ENCODE measurements around the gene NFKBIE.

Gene NFKBIE

DNA sequence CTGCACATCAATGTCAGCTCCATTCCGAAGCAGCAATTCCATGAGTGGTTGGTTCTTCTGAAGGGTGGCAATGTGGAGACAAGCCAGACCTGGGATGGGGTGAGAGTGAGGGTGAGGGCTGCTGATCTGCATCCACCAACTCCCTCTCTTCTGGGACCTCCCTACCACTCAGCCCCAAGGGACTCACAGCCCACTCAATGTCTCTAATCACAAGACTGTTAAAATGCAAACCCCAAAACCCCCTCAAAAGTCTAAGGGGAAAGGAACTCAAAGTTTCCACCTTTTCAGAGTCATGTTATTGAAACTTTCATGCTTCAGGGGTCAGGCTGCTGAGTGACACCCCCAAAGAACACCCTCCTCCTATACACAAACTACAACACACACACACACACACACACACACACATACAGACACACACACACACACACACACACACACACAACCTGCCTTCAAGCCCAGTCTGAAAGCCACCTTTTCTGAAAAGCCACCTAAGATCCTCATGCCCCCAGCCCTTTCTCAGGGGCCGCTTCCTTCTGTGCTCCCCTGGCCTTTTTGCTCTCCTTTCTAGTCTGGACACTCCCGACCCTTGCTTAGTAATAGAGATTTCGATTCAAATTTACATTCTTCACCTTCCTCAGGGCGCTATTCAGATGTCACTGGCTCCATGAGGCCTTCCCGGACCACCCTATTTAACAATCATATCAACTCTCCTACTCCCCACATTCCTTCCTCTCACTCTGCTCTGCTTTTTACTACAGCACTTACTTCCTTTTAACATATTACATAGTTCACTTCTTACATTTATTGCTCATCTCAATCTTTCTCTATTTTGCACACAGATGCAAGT lies 4.7 kb downstream of the NFKBIE start:
- TF ChIP-seq Cebpa-rat (IDR thresholded peaks at IDR 0.05), result no peak
- H3K4me1 ChIP-seq, result peaks cover 63% of the 10 kb centered on the region
- H3K9ac ChIP-seq, result 0 out of 2 replicates have a peak overlapping the region, but pooled peaks have one; percentile 23
- H4K20me1 ChIP-seq, result peaks cover 61% of the 10 kb centered on the region
- no peaks in the 10 kb centered on the region for H3K27me3 ChIP-seq
- no peaks in the 10 kb centered on the region for H3K9me3 ChIP-seq
- no peak overlapping the region for H3K4me2 ChIP-seq
- H3K4me3 ChIP-seq, result no peak overlapping the region
- no peak overlapping the region for H3K27ac ChIP-seq
- H3K36me3 ChIP-seq, result peaks cover 48% of the 10 kb centered on the region

DNA sequence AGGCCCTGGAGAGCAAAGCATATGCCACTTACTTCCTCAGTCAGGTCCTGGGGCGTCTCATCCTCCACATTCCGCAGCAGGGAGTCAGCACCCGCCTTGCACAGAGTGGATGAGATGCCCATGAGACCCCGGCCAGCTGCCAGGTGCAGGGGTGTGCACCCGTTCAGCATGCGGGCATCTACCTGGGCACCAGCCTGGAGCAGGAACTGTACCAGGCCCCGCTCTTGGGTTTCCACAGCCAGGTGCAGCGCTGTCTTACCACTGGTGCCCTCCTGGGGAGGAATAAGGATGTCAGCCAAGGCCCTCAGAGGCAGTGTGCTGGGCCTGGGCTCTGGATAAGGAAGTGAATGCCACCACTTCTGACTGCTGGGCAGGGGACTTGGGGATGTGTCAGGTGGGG lies 5.3 kb downstream of the NFKBIE start:
- H3K36me3 ChIP-seq, result peaks cover 55% of the 10 kb centered on the region
- H3K9ac ChIP-seq, result 0 out of 2 replicates have a peak overlapping the region, but pooled peaks have one; percentile 23
- H3K27ac ChIP-seq, result no peak overlapping the region
- TF ChIP-seq Cebpa-rat (IDR thresholded peaks at IDR 0.05), result no peak
- H3K4me3 ChIP-seq, result no peak overlapping the region
- H3K9me3 ChIP-seq, result no peaks in the 10 kb centered on the region
- peaks cover 68% of the 10 kb centered on the region for H3K4me1 ChIP-seq
- H3K4me2 ChIP-seq, result no peak overlapping the region
- no peaks in the 10 kb centered on the region for H3K27me3 ChIP-seq
- peaks cover 68% of the 10 kb centered on the region for H4K20me1 ChIP-seq

DNA sequence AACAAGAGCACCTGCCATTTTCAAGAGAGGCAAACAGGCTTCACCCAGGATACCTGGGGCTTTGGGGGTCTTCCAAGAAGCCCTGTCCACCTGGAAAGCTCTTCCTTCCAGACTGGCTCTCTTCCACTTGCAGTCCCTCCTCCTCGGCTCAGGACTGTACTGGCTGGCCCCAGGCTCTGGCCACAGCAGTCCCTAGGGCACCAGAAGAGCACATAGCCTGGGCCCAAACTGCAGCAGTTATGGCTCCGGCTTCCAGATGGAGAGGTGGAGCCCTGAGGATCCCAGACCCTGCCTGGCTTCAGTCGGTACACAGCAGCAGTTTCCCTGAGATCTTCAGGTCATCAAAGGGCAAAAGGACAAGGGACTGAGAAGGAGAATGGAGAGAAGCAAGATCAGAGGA lies 6.4 kb downstream of the NFKBIE start:
- H3K27me3 ChIP-seq, result no peaks in the 10 kb centered on the region
- H3K9me3 ChIP-seq, result no peaks in the 10 kb centered on the region
- H4K20me1 ChIP-seq, result peaks cover 78% of the 10 kb centered on the region
- no peak overlapping the region for H3K27ac ChIP-seq
- no peak overlapping the region for H3K9ac ChIP-seq
- no peak overlapping the region for H3K4me2 ChIP-seq
- H3K4me1 ChIP-seq, result peaks cover 78% of the 10 kb centered on the region
- peaks cover 66% of the 10 kb centered on the region for H3K36me3 ChIP-seq
- H3K4me3 ChIP-seq, result no peak overlapping the region
- no peak for TF ChIP-seq Cebpa-rat (IDR thresholded peaks at IDR 0.05)

DNA sequence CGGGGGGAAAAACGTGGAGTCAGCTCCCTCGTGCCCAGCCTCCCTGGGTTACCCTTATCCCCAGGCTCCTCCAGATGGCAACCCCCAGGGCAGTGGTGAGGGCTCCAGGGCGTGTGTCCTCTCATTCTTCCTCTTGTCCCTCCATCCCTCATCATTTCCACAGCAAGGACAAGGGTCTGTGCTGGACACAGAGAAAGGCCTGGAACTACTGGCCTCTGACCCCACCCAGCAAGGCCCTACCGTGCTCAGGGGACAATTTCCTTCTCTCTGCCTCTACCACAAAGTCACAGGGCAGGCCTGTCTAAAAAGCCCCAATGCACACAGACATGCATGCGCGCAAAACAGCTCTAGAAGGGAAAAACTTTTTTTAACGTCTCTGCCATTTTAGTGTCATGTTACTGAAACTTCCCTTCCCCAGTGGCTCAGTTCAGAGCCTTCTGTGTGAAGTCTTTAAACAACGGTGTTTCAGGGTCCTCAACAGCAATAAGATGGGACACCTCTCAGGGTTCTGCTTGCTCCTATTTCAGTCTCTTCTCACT lies 7.0 kb downstream of the NFKBIE start:
- H3K4me2 ChIP-seq, result peak overlapping the region; percentile 99
- no peak overlapping the region for H3K9ac ChIP-seq
- peaks cover 71% of the 10 kb centered on the region for H3K36me3 ChIP-seq
- no peaks in the 10 kb centered on the region for H3K27me3 ChIP-seq
- peaks cover 78% of the 10 kb centered on the region for H4K20me1 ChIP-seq
- H3K4me1 ChIP-seq, result peaks cover 78% of the 10 kb centered on the region
- peak overlapping the region; percentile 88; the same call in 1 of the 2 replicates for H3K27ac ChIP-seq
- H3K9me3 ChIP-seq, result no peaks in the 10 kb centered on the region
- no peak for TF ChIP-seq Cebpa-rat (IDR thresholded peaks at IDR 0.05)
- no peak overlapping the region for H3K4me3 ChIP-seq

DNA sequence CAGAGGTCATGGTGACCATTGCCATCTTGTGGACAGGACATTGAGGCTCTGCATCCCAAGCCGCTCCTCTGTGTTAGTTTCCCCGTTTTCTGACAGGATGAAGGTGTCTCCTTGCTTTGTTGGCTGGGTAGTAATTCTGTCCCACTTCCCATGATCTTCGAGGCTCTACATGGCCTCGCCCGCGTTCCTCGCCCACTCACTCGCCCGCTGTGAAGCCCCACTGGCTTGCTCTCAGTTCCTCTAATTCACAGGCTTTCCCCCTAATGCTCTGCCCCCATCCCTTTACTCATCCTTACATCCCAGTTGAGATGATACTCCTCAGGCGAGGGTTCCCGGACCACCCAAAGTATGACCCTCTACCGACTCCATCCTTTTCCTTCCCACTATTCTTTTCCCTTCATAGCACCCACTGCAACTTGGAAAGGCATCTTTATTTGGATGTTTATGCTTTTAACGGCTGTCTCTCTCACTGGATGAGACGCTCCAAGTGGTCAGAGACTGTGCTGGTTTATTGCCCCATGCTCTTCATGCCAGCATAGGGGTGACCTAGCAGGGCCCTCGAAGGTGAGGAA lies 7.5 kb downstream of the NFKBIE start:
- Histone ChIP-seq H3K9me3 (no peaks in the 10 kb centered on the region), H3K4me2 (peak overlapping the region; percentile 99), H4K20me1 (peaks cover 78% of the 10 kb centered on the region), H3K4me1 (peaks cover 76% of the 10 kb centered on the region), H3K27ac (peak overlapping the region; percentile 88), H3K27me3 (no peaks in the 10 kb centered on the region), H3K36me3 (peaks cover 77% of the 10 kb centered on the region), H3K9ac (peak overlapping the region; percentile 88), H3K4me3 (peak overlapping the region; percentile 90)
- no peak for TF ChIP-seq Cebpa-rat (IDR thresholded peaks at IDR 0.05)

DNA sequence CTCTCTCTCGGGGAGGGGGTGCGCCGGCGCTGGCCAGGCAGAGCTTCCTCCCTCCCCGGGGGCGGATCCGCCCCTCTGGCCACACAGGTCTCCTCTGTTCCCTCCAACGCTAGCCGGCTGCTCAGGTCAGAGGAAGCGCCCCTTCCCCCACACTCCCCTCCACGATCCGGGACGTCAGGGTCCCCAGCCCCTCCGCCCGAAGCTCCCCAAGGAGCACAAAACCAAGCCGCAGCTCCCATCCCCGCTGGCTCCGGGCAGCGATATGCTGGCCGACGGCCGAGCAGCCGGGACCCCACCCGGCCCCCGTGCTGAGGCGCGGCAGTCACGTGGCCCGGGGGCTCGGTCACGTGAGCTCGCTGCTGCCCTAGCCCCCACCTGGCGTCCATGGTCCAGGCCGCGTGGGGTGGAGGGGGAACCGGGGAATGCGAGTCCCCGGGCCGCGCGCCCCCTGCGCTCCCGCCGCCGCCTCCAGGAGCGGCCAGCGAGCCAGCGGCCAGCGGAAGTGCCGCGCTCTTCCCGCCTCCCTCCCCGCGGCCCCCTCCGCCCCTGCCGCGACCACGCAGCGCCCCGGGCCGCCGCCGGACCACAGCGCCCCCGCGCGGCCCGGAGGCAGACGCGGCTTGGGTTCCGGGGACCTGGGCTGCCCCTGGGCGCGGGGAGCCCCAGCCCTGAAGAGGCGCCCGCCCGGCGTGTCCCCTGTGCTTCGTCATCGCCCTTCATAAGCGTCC lies 8.2 kb downstream of the NFKBIE start, which contains the start of gene SLC35B2:
Gene SLC35B2 (minus strand): TSS at position 504 of the 728 bp plus-strand sequence. CDS start 118 bp downstream, at position 386.
- Histone ChIP-seq H3K4me2 (peak within 1 kb of the TSS; percentile 99), H3K36me3 (peaks cover 77% of the 10 kb centered on the region), H3K9ac (peak within 1 kb of the TSS; percentile 88), H3K4me1 (peaks cover 73% of the 10 kb centered on the region), H3K27ac (peak within 1 kb of the TSS; percentile 88), H4K20me1 (peaks cover 78% of the 10 kb centered on the region), H3K9me3 (no peaks in the 10 kb centered on the region), H3K4me3 (peak within 1 kb of the TSS; percentile 90), H3K27me3 (no peaks in the 10 kb centered on the region)
- no peak for TF ChIP-seq Cebpa-rat (IDR thresholded peaks at IDR 0.05)

DNA sequence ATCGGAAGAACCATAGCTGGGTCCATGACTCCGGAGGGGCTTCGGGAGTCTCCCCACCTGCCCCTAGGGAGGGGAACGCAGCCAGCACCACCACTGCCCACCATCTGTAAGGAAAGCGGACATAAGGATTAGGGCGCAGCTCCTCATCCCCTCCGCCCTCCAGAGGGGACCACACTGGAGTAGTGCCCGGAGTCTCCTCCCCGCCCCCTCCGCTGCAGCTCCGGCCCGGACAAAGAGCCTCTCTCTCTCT lies 8.7 kb downstream of the NFKBIE start:
- Histone ChIP-seq H3K9me3 (no peaks in the 10 kb centered on the region), H3K4me2 (peak overlapping the region; percentile 99), H3K27me3 (no peaks in the 10 kb centered on the region), H4K20me1 (peaks cover 78% of the 10 kb centered on the region), H3K9ac (peak overlapping the region; percentile 88), H3K4me1 (peaks cover 69% of the 10 kb centered on the region), H3K27ac (peak overlapping the region; percentile 88), H3K4me3 (peak overlapping the region; percentile 90), H3K36me3 (peaks cover 77% of the 10 kb centered on the region)
- no peak for TF ChIP-seq Cebpa-rat (IDR thresholded peaks at IDR 0.05)

DNA sequence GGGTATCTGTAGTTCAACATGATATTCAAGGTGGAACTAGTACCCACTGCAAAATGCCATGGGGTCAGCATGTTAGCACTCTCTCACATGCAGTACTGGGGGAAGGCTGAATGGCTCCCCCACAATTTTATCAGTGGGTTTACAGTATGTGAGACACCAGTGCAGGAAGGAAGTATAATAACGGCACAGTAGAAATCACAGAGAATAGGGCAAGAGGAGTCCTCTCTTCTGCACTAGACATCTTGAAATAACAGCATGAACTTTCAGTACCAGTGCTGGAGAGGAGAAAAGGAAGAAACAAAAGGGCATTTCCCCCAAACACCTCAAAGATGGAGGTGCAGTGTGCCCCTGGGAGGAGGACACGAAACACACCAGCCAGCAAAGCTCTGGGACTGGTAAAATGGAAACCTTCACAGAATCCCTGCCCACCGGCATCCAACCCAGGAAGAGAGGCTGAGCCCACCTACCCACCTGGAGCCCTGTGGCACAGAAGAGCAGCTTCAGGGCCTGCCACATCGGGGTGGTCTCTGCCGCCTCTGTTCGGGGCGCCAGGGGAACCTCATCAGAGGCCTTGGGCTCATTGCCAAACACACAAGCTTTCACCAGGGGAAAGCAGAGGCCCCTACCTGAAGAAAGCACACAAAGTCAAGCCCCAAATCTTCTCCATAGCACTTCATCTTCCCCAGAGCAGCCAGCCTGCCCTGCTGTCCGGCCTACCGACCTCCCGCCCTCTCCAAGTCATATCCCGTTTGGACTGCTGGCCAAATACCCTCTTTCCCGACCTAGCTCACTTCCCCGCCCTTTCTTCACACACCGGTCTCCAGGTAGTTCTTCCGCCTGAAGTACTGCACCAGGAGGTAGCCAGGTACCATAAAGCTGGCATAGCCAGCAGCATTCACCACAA lies 9.2 kb downstream of the NFKBIE start:
- peaks cover 78% of the 10 kb centered on the region for H4K20me1 ChIP-seq
- no peaks in the 10 kb centered on the region for H3K27me3 ChIP-seq
- H3K9me3 ChIP-seq, result no peaks in the 10 kb centered on the region
- H3K4me1 ChIP-seq, result peaks cover 64% of the 10 kb centered on the region
- peaks cover 77% of the 10 kb centered on the region for H3K36me3 ChIP-seq
- H3K9ac ChIP-seq, result peak overlapping the region; percentile 88
- no peak for TF ChIP-seq Cebpa-rat (IDR thresholded peaks at IDR 0.05)
- peak overlapping the region; percentile 90 for H3K4me3 ChIP-seq
- H3K27ac ChIP-seq, result peak overlapping the region; percentile 88
- peak overlapping the region; percentile 99 for H3K4me2 ChIP-seq
